GM18868 (cell line): ENCODE results near the gene SV2B.
"Not testable (repeated sequence)": the region's sequence is repeated elsewhere in the genome, so short reads cannot be mapped to it uniquely, and the experiment has no call there.

ENCODE experiments used
- ATAC-seq: cut with Tn5 transposase; IDR thresholded peaks from one replicate; pipeline ENCODE4 v1.9.1; 2021; ENCODE audit warnings: mild to moderate bottlenecking, moderate library complexity; ENCODE audit not compliant: unreplicated experiment

Gene SV2B, protein sequence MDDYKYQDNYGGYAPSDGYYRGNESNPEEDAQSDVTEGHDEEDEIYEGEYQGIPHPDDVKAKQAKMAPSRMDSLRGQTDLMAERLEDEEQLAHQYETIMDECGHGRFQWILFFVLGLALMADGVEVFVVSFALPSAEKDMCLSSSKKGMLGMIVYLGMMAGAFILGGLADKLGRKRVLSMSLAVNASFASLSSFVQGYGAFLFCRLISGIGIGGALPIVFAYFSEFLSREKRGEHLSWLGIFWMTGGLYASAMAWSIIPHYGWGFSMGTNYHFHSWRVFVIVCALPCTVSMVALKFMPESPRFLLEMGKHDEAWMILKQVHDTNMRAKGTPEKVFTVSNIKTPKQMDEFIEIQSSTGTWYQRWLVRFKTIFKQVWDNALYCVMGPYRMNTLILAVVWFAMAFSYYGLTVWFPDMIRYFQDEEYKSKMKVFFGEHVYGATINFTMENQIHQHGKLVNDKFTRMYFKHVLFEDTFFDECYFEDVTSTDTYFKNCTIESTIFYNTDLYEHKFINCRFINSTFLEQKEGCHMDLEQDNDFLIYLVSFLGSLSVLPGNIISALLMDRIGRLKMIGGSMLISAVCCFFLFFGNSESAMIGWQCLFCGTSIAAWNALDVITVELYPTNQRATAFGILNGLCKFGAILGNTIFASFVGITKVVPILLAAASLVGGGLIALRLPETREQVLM

DNA sequence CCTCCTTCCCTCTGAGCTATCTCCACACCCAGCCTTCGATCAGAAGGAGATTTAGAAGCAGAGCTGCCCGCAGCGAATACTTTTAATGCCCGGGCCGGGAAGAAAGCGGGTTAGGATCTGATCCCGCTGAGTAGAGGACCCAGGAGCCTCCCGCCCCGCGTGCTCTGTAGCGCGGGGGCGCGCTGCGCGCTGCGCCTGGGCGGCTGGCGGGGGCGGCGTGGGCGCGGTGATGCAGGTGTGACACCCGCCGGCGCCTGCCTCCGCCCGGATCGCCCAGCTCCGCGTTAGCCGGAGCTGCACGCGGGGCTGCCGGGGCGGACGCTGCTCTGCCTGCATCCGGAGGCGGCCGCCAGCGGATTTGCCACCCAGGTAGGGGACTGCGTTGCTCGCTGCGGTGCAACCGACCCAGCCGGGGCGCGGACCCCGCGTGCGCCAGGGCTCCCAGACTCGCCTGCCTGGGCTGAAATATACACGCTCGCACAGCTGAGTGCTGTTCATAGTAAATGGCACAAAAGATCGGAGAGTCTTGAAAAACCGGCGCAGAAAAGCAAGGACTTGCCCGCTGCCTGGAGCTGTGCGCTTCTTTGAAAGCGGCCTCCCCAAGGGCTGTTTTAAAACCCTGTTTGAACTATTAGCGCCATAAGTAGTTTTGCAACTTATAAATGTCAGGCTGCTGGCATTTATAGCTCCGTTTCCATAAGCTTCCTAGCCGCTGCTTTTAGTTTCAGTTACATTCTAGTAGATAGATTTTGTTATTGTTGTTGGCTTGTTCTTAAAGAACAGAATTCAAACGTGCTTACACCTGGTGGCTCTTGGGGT is at the start of gene SV2B:
SV2B (plus strand) TSS at position 263 of the 819 bp plus-strand sequence. CDS start 126,007 bp downstream, outside the sequence.
- peak; percentile 66 for ATAC-seq

DNA sequence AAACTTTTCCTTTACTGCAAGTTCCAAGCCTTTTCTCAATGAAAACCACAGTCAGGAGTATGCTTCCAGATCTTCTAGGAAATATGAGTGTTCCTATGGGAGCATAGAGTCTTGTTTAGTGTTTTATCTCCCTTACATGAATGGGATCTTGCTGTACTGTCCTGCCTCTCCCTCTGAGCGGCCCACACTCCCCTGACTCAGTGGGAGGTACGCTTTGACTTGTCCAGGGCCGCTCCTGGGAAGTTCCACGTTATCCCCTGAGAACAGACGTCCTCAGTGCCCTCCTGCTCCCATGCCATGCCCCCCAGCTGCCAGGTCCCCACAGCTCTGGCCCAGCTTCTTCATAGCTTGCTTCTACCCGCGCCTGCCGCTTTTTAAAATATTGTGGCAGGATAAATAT is 48.8 kb upstream of the SV2B start:
- ATAC-seq = no peak

DNA sequence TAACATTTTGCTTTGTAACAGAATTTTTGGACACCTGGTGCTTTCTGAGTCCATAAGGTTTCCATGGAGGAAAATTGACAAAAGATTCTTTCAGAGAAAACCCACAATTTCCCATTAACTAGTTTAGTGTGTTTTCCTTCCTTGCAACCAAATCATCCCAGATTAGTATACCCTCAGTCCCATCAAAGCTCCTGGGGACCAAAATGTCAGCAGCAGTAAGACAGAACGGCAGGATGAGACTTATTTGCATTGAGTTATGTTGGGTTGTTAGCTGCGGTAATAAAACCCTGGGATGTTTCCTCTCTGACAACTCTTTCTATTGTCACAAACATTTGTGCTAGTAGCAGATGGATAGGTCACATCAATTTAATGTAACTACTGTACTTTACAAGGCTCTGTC is 45.2 kb upstream of the SV2B start:
- ATAC-seq = no peak

DNA sequence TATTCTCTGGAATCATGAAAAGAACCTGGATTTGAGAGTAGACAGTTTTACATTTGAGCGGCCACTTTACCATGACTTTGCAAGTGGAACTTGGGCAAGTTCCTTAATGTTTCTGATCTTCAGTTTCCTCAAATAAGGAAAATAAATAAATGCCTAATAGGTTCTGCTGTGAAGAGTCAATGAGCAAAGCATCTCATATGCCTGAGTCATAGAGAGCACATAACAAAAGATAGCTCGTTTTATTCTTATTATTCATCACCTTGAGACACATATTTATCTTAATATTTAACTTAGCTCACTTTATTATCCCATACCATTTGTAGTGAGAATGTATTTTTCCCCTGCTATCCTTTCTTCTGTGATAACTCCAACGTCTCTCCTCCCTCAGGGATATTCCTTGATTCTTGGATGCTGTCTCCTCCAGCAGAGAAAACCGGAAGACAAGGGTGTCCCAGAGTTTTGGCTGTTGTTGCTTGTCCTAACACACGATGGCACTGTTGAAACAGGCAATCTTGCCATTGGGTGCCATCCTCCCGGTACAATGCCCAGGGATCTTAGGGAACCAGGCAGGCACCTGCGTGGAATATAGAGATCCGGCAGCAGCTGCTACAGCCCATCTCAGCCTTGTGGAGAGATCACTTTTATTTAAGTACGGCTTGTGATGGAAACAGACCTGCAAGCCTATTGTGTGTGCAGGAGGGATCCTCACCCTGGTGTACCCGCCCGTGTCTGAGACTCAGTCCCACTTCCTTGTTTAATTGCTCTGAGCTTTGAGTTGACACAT is 44.3 kb upstream of the SV2B start:
- ATAC-seq = peak; percentile 59

DNA sequence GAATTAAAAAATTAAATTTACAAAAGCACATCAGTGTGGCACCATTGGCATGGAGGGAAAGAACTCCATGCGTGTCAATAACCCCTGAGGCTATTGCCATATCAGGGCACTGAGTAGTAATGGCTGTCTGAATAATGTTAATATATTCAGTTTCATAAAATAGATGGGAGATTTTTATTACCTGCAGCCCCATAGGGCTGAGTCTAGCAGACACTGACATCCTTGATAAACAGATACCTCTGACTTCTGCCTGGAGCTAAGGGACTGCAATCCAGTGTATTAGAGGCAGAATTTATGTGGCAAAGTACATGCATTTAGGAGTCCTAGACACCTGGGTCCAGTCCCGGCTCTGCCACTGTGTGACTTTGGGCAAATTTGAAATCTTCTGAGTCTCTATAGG is 38.8 kb upstream of the SV2B start:
- no peak for ATAC-seq

DNA sequence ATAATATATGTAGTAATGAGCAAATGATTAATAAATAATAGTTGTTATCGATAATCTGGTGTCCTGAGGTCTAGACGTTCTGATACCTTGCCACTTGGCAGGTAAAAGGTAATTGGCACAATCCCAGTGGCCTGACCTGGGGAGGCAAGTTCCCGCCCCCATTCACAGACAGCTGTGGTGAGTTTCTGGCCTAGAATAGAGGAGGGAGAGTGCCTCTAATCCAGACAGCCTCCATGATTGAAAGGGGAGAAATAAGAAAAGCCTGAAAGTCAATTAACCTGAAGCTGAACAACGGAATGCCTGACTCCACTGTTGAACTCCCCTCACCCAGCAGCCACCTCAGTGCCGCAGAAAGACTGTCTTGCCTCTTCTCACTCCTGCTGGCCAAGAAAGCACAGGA is 38.1 kb upstream of the SV2B start:
- ATAC-seq = no peak

DNA sequence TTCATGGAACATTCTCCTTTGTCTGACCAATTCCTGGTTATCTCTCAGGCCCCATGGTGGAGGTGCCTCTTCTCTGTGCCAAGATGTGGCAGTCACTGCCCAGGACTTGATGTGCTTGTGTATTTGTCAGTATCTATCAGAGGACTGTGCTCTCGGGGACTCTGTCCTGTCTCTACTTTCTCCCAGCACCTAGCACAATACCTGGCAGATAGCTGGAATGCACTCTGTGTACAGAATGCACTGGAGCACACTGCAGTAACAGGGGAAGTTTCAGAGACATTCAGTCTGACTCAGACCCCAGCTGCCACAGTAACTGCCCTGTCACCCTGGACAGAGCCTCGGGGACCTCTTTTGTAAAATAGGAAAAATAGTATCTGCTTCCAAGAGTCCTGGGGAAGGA is 34.6 kb upstream of the SV2B start:
- no peak for ATAC-seq

DNA sequence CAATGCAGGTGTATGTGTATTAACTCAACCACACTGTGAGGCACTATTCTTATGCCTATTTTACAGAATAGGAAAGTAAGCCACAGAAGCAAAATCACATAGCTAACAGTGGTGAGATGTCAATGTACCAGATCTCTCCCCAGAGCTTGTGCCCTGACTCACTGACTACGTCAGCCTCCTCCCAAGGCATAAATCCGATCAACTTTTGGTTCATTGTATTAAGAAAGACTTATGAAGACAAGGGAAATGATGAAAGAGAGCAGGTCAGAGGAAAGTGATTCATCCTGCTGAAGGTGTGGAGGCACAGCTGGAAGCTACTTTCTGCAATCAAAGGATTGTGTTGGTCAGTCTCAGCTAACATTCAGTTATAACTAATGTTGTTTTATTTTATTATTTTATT is 33.0 kb upstream of the SV2B start:
- ATAC-seq = no peak

DNA sequence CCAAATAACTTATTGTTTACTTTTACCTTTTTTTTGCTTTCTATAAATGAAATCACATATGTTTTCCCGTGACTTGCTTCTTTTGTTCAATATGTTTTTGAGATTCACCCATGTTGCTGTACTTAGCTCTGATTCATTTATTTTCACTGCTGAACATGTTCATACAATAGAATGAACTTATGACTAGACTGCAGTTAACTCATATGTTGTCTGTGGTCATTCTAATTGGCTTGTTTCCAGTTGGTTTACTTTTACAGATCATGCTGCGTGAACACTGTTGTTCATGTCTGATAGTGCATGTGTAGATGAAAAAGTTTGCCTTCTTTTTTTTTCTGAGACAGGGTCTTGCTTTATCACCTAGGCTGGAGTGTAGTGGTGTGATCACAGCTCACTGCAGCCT is 31.6 kb upstream of the SV2B start:
- no peak for ATAC-seq

DNA sequence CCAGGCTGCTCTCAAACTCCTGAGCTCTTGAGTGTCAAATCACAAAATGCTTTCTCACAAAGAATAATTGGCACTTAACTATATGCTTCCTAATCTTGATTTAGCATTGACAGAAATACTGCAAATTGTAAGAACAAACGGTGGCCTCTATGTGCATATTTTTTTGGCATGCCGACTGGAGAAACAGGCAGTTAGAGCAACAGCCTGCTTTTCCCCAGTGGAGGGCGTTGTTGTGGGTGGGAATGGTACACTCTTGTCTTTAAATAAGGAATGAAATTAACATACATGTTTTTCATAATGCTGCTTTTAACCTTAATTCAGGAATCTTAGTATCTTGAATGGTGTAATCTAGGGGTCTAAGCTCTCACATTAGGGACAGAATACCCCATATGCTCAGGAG is 31.1 kb upstream of the SV2B start:
- ATAC-seq = no peak

DNA sequence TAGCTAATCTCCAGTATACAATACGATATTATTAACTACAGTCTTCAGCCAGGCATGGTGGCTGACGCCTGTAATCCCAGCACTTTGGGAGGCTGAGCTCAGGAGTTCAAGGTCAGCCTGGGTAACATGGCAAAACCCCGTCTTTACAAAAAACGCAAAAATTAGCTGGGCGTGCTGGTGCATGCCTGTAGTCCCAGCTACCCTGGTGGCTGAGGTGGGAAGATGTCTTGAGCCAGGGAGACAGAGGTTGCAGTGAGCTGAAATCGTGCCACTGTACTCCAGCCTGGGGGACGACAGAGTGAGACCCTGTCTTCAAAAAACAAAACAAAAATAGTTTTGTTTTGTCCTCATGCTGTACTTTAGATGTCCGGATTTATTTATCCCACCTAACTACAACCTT is 29.2 kb upstream of the SV2B start:
- ATAC-seq = no peak

DNA sequence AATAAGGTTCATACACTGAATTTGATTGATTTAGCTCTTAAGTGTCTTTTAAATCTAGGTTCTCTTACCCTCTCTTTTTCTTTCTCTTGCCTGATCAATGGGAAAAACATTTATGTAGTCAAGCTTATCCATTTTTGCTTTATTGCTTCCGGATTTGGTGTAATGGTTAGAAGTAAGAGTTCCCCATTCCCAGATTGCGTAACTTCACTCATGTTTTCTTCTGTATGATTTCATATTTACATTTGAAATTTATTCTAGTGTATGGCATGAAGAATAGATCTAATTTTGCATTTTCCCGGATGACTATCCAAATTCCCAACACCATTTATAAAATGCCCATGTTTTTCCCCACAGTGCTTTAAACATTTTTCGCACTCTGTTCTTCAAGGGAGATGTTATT is 27.9 kb upstream of the SV2B start:
- ATAC-seq = no peak

DNA sequence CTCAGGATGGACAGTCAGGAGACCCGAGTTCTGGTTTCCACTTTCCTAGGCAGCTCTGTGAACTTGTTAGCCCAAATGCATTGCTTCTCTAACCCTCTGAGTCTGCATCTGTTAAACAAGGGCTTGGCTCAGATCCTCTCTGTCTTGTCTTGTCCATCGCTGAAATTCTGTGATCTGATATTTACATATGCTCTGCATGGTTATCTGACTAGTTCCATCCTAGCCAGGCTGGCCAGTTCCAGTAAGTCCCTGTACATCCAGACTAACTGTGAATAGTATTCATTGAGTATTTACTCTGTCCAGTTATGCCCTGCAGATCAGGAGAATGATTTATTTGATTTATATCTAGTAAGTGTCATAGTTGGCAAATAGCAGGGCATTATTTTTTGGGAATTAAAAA is 27.0 kb upstream of the SV2B start:
- no peak for ATAC-seq

DNA sequence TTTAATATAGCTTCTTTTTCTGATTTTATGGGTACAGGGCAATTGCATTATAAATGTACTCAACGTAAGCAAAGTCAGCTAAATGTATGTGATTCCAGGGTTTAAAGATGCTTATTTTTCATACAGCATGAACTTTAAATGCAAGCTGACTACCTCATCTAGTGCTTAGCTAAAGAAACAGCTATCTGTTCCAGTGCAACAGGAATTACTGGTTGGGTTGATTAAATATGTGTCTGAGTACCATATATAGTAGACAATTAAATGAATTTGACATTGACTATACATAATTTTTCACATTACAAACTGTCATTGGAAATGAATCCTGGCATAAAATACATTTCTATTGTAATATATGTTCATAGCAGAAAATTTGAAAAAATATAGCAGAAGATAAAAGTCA is 26.3 kb upstream of the SV2B start:
- ATAC-seq = no peak

DNA sequence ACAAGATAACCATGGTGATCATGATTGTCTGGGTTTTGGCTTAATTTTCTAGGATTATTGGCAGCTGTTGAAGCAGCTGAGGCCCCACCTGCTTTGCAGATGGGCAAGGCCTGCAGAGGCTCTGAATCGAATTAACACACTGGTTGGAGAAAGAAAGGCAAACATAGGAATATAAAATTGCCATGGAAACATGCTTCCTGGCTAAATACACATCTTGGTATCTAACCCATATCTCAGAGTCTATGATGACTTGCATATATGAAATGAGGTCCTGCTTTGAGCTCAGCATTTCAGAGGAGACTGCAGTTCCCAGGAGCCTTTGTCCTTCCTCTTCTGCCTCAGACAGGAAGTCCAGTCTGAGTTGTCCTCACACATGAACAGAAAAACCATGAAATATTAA is 24.3 kb upstream of the SV2B start:
- no peak for ATAC-seq

DNA sequence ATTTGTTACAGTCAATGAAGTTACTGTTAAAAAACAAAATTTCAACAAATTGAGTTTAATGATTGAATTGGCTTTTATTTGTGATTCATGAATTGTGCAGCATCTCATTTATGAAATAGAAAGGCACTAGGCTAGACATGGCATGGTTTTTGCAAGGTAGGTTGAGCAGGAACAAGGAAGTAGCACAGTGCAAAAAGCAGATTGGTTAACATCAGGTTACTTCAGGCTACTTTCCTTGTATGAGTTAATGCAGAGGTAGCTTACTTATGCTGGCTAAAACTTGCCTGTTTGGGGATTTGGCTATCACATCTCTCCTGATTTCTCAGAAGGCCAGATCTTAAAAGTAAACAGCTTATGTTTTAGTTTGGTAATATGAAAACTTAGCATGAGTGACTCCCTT is 23.0 kb upstream of the SV2B start:
- no peak for ATAC-seq

DNA sequence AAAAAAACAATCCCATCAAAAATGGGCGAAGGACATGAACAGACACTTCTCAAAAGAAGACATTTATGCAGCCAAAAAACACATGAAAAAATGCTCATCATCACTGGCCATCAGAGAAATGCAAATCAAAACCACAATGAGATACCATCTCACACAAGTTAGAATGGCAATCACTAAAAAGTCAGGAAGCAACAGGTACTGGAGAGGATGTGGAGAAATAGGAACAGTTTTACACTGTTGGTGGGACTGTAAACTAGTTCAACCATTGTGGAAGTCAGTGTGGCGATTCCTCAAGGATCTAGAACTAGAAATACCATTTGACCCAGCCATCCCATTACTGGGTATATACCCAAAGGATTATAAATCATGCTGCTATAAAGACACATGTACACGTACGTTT is 6.2 kb upstream of the SV2B start:
- ATAC-seq = not testable (repeated sequence)

DNA sequence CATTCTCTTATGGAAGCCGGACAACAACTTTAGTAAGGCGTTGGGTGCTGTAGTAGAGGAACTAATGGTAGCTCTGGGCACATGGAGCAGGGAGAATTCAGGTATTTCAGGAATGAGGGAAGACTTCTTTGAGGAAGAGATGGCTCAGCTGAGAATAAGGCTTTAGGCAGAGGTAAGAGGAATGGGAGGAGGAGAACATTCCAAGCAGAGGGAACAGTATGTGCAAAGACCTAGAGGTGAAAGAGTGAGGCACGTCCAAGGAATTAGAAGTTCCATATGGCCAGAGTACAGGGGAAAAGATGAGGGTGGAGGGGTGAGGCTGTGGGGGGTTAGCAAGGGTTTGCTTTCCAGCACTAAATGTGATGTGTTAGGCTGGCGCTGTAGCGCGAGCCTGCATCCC is 1.6 kb upstream of the SV2B start:
- ATAC-seq = no peak

DNA sequence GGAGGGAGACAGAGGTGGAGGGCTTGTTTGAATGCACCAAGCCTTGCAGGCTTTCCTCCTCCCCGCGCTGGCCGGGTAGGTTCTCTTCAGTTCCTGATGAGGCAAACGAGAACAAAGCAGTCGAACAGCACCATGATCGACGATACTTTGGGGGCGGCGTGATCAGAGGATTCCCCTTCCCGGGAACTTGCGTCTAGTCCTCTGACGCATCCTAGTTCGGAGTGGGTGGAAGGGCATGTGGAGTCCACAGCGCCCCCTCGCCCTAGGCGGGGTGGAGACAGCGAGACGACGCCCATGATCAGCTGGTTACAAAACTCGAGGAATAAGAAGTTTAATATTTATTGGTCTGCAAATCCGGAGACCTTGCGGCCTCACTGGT is 452 bp upstream of the SV2B start:
- peak; percentile 38 for ATAC-seq

DNA sequence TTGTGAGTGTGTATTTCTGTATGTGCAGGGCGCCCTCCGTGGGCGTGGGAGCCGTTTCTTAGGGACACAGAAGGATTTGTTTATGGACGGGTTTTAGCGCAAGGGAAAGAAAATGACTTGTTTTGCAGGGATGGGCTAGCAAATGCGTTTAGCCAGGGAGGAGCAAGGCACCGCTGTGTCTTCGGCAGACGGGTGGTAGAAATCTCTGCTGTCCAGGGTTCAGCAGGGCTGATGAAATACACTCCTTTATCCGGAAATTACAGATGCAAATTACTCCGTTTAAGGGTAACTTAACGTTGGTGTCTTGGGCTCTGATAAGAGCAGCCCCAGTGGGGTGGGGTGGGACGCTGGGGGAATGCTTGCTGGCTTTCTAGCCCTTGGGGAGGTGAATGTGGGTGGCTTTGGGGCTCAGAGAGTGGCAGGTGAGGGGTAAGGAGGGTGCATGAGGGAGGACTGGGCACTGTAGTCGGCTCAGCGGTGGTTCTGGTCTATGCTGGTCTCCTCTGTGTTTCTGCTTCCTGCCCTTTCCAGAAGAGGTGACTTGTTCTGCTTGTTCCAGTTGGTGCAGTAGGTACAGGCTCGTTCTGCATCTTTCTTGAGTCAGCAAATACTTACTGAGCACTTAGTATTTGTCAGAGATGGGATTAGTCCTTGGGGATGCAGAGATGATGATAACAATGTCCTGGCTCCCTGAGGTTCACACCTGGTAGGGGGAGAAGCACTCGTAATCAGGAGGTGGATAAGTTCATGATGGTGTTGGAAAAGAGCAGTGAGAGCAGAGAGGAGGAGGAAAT is 954 bp downstream of the SV2B start:
- ATAC-seq = no peak
